CD4-positive, alpha-beta T cell (primary cell): ENCODE results near the gene UMPS. TPM values are rescaled to one million over a fixed set of nuclear protein-coding genes. Genes with fewer than 3 reads are reported as not detected.

Experiments used
- ATAC-seq: fragments of 200-7000 bp; cut with Tn5 transposase; one replicate; pipeline ENCODE4 v1.10.0; 2022; ENCODE audit warnings: mild to moderate bottlenecking; ENCODE audit not compliant: poor library complexity
- CTCF ChIA-PET: fragments of 350-600 bp; sonication (Branson Sonifier 250); formaldehyde crosslinking; loops from one replicate; lab custom pipeline; 2021; ENCODE audit warnings: antibody characterized with exemption, inconsistent platforms; lab: Charles Lee
- POLR2A ChIA-PET: fragments of 350-600 bp; sonication (Branson Sonifier 250); formaldehyde crosslinking; loops from one replicate; lab custom pipeline; 2021; ENCODE audit warnings: antibody characterized with exemption, inconsistent platforms; lab: Charles Lee
- DNase-seq, 14 experiments: peaks; one replicate each; pipeline ENCODE4 v3.0.0-alpha.2; 2013 to 2020; ENCODE audit warnings: mixed read lengths in 2 of 14
- H3K27ac ChIP-seq, 2 donors: one replicate each; pipeline versions ENCODE4 v1.5.1 to v1.7.0; 2013; ENCODE audit warnings: low read length in 2 of 2, low read depth in 1 of 2, mild to moderate bottlenecking in 1 of 2
- H3K27me3 ChIP-seq, 2 experiments: 1 replicate in 1 of 2; 2 replicates in 1 of 2; pipeline versions ENCODE4 v1.6.1 to v1.7.0; 2013; ENCODE audit warnings: low read length in 2 of 2, control low read depth in 1 of 2, mild to moderate bottlenecking in 1 of 2, moderate library complexity in 1 of 2; ENCODE audit not compliant: insufficient read depth in 2 of 2, control insufficient read depth in 1 of 2
- H3K36me3 ChIP-seq: one replicate; pipeline ENCODE4 v1.6.1; 2013; ENCODE audit warnings: low read length, control low read depth; ENCODE audit not compliant: insufficient read depth
- H3K4me1 ChIP-seq: one replicate; pipeline ENCODE4 v1.6.1; 2013; ENCODE audit warnings: low read length, control low read depth; ENCODE audit not compliant: insufficient read depth
- H3K4me3 ChIP-seq: one replicate; pipeline ENCODE4 v1.5.1; 2013; ENCODE audit warnings: mild to moderate bottlenecking, low read length, moderate library complexity
- H3K9me3 ChIP-seq, 2 experiments: 1 replicate in 1 of 2; 2 replicates in 1 of 2; pipeline versions ENCODE4 v1.6.1 to v1.7.0; 2013; ENCODE audit warnings: low read length in 2 of 2, mild to moderate bottlenecking in 2 of 2, control low read depth in 1 of 2, moderate library complexity in 1 of 2; ENCODE audit not compliant: control insufficient read depth in 1 of 2, insufficient read depth in 1 of 2
- H3K27ac Mint-ChIP-seq: one replicate; pipeline ENCODE4 v1.8.0; 2020; ENCODE audit warnings: mixed read lengths
- H3K27me3 Mint-ChIP-seq: one replicate; pipeline ENCODE4 v1.8.0; 2021; ENCODE audit warnings: mixed read lengths
- H3K36me3 Mint-ChIP-seq: one replicate; pipeline ENCODE4 v1.8.0; 2021; ENCODE audit warnings: low read depth, mixed read lengths
- H3K4me1 Mint-ChIP-seq: one replicate; pipeline ENCODE4 v1.8.0; 2021; ENCODE audit warnings: low read depth, mixed read lengths
- H3K4me3 Mint-ChIP-seq: one replicate; pipeline ENCODE4 v1.8.0; 2020; ENCODE audit warnings: mild to moderate bottlenecking, mixed read lengths
- H3K9me3 Mint-ChIP-seq: one replicate; pipeline ENCODE4 v1.8.0; 2020; ENCODE audit warnings: mixed read lengths
- CTCF ChIP-seq: fragments of 200-600 bp; IDR thresholded peaks from one replicate; pipeline ENCODE4 v1.8.0; 2022; ENCODE audit warnings: antibody characterized with exemption, mild to moderate bottlenecking
- intact Hi-C, 2 experiments: fragments of 100-400 bp; cut with DNase I in 1 of 2; cut with micrococcal nuclease in 1 of 2; formaldehyde crosslinking; loops; one replicate each; pipeline versions ENCODE4 v1.15.1 to v1.9.0; 2023 to 2025; cut with DNase I, micrococcal nuclease
- total RNA-seq, 174 experiments: library from RNA in 2 of 174; stranded (reverse) in 2 of 174; gene quantifications; one replicate each; pipeline ENCODE4 v1.2.3 and lab custom pipeline; 2021 to 2026

UMPS gene
- total RNA-seq, 2 experiments from 2014 or later: 19.5 to 19.7 TPM

- Mint-ChIP-seq H3K4me3 (no peak overlapping the region), H3K27me3 (peaks cover 12% of the 10 kb centered on the region), H3K27ac (no peak overlapping the region), H3K9me3 (no peaks in the 10 kb centered on the region), H3K4me1 (no peaks in the 10 kb centered on the region), H3K36me3 (no peaks in the 10 kb centered on the region)
- no peaks in the 10 kb centered on the region for H3K4me1 ChIP-seq
- ATAC-seq (no peak), DNase-seq (peak in 3 of 14 experiments; percentile 11 to 28 (median 15))
- H3K36me3 ChIP-seq: no peaks in the 10 kb centered on the region
- no peak overlapping the region for H3K27ac ChIP-seq
- no peak overlapping the region for H3K4me3 ChIP-seq
- intact Hi-C loops: loop anchor here in 1 of 2 experiments (10.0 kb wide), 1 partner anchor 816 kb away; no protein-coding TSS in a partner anchor
- ChIA-PET POLR2A (interaction anchor here (0.6 kb wide), 1 partner anchor 250 kb away, joined by 3 read pairs; no protein-coding TSS in a partner anchor), CTCF (no interaction called here)
- no peaks in the 10 kb centered on the region for H3K27me3 ChIP-seq
- H3K9me3 ChIP-seq: no peaks in the 10 kb centered on the region
- TF ChIP-seq CTCF: no peak
Measured at GRCh38 chr3:124768812-124769211, 38.6 kb downstream of the UMPS start.

GRCh38 chr3:124769462-124769861 lies 39.2 kb downstream of the UMPS start:
- TF ChIP-seq CTCF: no peak
- POLR2A ChIA-PET: no interaction called here
- H3K4me1 Mint-ChIP-seq: no peaks in the 10 kb centered on the region
- H3K4me3 ChIP-seq: no peak overlapping the region
- no peak overlapping the region for H3K4me3 Mint-ChIP-seq
- H3K27ac Mint-ChIP-seq: no peak overlapping the region
- H3K27me3 ChIP-seq: no peaks in the 10 kb centered on the region
- no peak overlapping the region for H3K27ac ChIP-seq
- H3K36me3 Mint-ChIP-seq: no peaks in the 10 kb centered on the region
- CTCF ChIA-PET: no interaction called here
- ATAC-seq (no peak), DNase-seq (no peak)
- intact Hi-C loops: loop anchor here in 1 of 2 experiments (10.0 kb wide), 1 partner anchor 815 kb away; no protein-coding TSS in a partner anchor
- H3K27me3 Mint-ChIP-seq: peaks cover 12% of the 10 kb centered on the region
- no peaks in the 10 kb centered on the region for H3K4me1 ChIP-seq
- H3K9me3 Mint-ChIP-seq: no peaks in the 10 kb centered on the region
- no peaks in the 10 kb centered on the region for H3K9me3 ChIP-seq
- H3K36me3 ChIP-seq: no peaks in the 10 kb centered on the region

GRCh38 chr3:124770336-124771082 lies 40.3 kb downstream of the UMPS start:
- Mint-ChIP-seq H3K9me3 (no peaks in the 10 kb centered on the region), H3K36me3 (no peaks in the 10 kb centered on the region), H3K4me1 (no peaks in the 10 kb centered on the region), H3K27ac (no peak overlapping the region), H3K27me3 (peaks cover 12% of the 10 kb centered on the region), H3K4me3 (no peak overlapping the region)
- no peak for DNase-seq
- ChIA-PET CTCF (interaction anchor here (0.6 to 2.0 kb wide), 3 partner anchors 10 to 157 kb away, joined by 4 to 10 read pairs (median 4); no protein-coding TSS in a partner anchor), POLR2A (interaction anchor here (2.3 kb wide), 1 partner anchor 10 kb away, joined by 5 read pairs; no protein-coding TSS in a partner anchor)
- no peak overlapping the region for H3K4me3 ChIP-seq
- no peaks in the 10 kb centered on the region for H3K4me1 ChIP-seq
- TF ChIP-seq CTCF: no peak
- H3K27me3 ChIP-seq: no peaks in the 10 kb centered on the region
- ATAC-seq: no peak
- no peaks in the 10 kb centered on the region for H3K9me3 ChIP-seq
- intact Hi-C loops: no loop called here
- H3K27ac ChIP-seq: no peak overlapping the region
- H3K36me3 ChIP-seq: no peaks in the 10 kb centered on the region
